ENCODE measurements around the gene HNRNPA2B1.
A peak's percentile ranks its signal among the peaks of the same experiment; 100 is the strongest.

The HNRNPA2B1 gene

GRCh38 chr7:26200038-26200443, 505 bp downstream of the HNRNPA2B1 start:
- Histone ChIP-seq H3K36me3 (peaks cover 86% of the 10 kb centered on the region), H3K27ac (peak overlapping the region; percentile 100), H3K4me3 (ENCODE audit: low read depth, low read length) (peak overlapping the region; percentile 96), H3K27me3 (ENCODE audit: insufficient read depth, low read depth, severe bottlenecking) (no peaks in the 10 kb centered on the region), H3K9me3 (ENCODE audit: severe bottlenecking) (no peaks in the 10 kb centered on the region)
- no peak for TF ChIP-seq CTCF (IDR thresholded peaks at IDR 0.05; ENCODE audit: low read depth, low read length)
- DNase-seq: peak; percentile 69

- TF ChIP-seq CTCF (IDR thresholded peaks at IDR 0.05; ENCODE audit: low read depth, low read length): no peak
- Histone ChIP-seq H3K27ac (peak overlapping the region; percentile 100), H3K4me3 (ENCODE audit: low read depth, low read length) (peak overlapping the region; percentile 96), H3K9me3 (ENCODE audit: severe bottlenecking) (no peaks in the 10 kb centered on the region), H3K36me3 (peaks cover 86% of the 10 kb centered on the region), H3K27me3 (ENCODE audit: insufficient read depth, low read depth, severe bottlenecking) (no peaks in the 10 kb centered on the region)
- peak; percentile 62 for DNase-seq
Observed at GRCh38 chr7:26199301-26200037, 1.1 kb downstream of the HNRNPA2B1 start.

- Histone ChIP-seq H3K9me3 (ENCODE audit: severe bottlenecking) (no peaks in the 10 kb centered on the region), H3K36me3 (peaks cover 86% of the 10 kb centered on the region), H3K27ac (peak overlapping the region; percentile 100), H3K27me3 (ENCODE audit: insufficient read depth, low read depth, severe bottlenecking) (no peaks in the 10 kb centered on the region), H3K4me3 (ENCODE audit: low read depth, low read length) (peak overlapping the region; percentile 96)
- TF ChIP-seq CTCF (IDR thresholded peaks at IDR 0.05; ENCODE audit: low read depth, low read length): no peak
- DNase-seq: no peak
Observed at GRCh38 chr7:26198781-26199169, 1.8 kb downstream of the HNRNPA2B1 start.

GRCh38 chr7:26198133-26198780, 2.3 kb downstream of the HNRNPA2B1 start:
- H3K4me3 ChIP-seq (ENCODE audit: low read depth, low read length): peak overlapping the region; percentile 96
- no peak for DNase-seq
- no peaks in the 10 kb centered on the region for H3K9me3 ChIP-seq (ENCODE audit: severe bottlenecking)
- H3K27ac ChIP-seq: peak overlapping the region; percentile 100
- H3K36me3 ChIP-seq: peaks cover 86% of the 10 kb centered on the region
- TF ChIP-seq CTCF (IDR thresholded peaks at IDR 0.05; ENCODE audit: low read depth, low read length): no peak
- H3K27me3 ChIP-seq (ENCODE audit: insufficient read depth, low read depth, severe bottlenecking): no peaks in the 10 kb centered on the region

GRCh38 chr7:26197153-26198115, 3.1 kb downstream of the HNRNPA2B1 start:
- H3K4me3 ChIP-seq (ENCODE audit: low read depth, low read length): peak overlapping the region; percentile 96
- no peak overlapping the region for H3K27ac ChIP-seq
- H3K27me3 ChIP-seq (ENCODE audit: insufficient read depth, low read depth, severe bottlenecking): no peaks in the 10 kb centered on the region
- no peaks in the 10 kb centered on the region for H3K9me3 ChIP-seq (ENCODE audit: severe bottlenecking)
- no peak for DNase-seq
- no peak for TF ChIP-seq CTCF (IDR thresholded peaks at IDR 0.05; ENCODE audit: low read depth, low read length)
- peaks cover 86% of the 10 kb centered on the region for H3K36me3 ChIP-seq

All from WERI-Rb-1 (cell line).